Measurements from ENCODE around the gene KLK6.

Gene KLK6

GRCh38 chr19:50969413-50969760, at the start of gene KLK6:
KLK6 (minus strand) TSS chr19:50969591; CDS start chr19:50968104, 1,487 bp downstream.
- FAIRE-seq = no peak

DNA sequence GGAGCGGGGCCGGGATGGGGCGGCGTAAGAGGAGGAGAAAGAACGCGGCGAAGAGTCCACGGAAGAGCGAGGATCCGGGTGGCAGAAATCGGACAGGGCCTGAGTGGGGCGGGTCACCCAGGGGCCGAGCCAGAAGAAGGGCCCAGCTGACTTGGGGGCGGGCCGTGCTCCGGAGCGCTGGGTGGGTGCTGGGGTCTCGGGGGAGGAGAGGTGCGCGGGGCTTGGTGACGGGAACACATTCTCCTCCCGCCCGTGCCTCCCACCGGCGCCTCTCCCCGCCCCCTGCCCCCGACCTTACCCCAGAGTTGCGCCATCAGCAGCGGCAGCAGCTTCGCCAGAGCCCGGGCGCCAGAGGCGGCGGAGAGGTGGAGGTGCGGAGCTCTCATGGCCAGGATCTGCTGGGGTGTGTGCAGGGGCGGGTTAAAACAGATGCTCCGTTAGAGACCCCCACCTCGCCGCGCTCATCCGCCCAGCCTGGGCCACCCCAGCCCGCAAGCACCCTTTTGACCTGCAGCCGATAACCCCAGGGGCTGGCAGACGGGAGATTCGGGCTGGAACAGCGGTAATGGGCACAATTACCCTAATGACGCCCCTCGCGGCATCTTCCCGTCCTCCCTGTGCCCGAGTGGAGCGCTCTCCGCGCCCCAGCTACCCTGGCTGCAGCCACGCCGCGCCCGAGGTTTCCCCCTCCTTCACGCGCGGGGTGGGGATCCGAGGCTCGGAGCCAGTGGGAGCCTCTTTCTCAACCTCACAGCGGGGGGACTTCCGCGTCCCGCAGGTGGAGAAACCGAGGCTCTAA, 49.6 kb upstream of the KLK6 start:
- FAIRE-seq = no peak

DNA sequence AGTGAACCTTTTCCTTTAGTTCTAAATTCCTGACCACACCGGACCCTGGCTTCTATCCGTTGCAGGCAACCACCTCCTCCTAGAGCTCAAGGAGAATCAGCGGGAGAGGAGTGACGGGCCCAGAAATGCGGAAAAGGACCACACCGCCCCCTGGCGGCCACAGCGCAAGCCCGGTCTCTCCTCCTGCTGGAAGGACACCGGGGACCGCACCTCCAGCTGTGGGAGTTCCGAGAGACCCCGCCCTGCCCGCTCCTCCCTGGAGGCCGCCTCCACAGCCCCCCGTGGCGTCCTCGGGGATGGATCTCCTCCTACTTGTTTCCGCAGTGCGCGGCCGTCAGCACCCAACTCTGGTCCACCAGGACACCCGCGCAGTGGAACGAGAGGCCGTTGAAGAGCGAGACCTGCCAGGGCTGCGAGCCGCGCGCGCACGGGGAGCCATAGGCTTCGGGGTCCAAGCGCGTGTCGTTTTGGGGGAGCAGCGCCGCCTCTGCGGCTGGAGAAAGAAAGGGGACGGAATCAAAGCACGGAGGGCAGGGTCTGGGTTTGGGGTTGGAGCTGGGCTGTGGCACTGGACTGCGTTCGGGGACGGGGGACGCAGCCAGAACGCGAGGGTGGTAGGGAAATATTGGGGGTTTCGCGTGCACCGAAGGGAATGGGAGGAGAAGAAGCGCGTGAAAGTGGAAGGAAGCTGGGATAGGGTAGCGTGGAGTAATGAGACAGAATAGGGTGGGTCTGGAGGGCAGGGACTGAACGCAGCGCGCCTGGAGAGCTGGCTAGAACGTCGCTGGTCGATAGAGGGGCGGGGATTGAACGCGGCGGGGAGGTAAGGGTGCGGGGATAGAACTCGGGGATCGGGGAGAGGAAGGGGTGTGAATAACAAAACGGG, 47.6 kb upstream of the KLK6 start:
- FAIRE-seq = no peak

- FAIRE-seq = no peak
Observed at GRCh38 chr19:51015691-51016267, 46.4 kb upstream of the KLK6 start.

DNA sequence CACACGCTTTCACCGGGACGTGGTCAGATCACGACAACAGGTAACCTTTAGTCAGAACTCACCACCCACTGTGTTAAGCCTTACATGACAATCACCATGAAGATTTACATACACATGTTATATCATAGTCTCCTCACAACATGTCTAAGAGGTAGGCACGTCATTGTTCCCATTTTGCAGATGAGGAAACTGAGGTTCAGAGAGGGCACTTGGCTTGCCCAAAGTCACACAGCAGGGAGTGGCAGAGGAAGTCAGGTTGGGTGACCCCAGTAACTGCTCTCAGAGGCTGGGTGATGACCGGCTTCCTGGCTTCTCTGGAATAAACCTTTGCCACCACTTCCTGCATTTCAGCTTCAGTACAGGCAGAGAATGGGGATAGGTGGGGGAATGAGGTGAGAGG, 44.9 kb upstream of the KLK6 start:
- FAIRE-seq = no peak

DNA sequence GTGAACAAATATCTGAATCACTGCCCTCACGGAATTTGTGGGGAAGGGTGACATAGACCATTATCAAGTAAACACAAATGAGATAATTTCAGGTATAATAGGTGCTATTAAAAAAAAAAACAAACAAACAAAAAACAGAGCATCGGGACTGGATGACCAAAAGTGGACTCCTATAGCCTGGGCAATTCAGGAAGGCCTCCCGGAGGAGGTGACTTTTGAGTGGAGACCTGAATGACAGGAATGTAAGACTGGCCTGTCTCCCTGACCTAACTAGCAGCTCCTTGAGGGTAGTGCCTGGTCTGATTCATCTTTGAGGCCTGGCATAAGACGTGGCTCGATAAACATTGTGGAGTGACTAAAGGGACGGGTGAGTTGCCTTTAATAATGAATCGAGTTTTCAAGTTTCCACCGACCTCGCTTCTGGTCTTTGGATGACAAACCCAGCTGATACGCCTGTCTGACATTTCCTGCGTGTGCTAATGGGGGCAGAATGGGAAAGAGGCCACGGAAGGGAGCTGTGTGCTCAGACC, 43.3 kb upstream of the KLK6 start:
- no peak for FAIRE-seq

GRCh38 chr19:51010066-51010795, 40.8 kb upstream of the KLK6 start:
- FAIRE-seq = no peak

- FAIRE-seq = no peak
Observed at GRCh38 chr19:51009061-51009891, 39.9 kb upstream of the KLK6 start.

GRCh38 chr19:51007488-51007887, 38.1 kb upstream of the KLK6 start:
- no peak for FAIRE-seq

- no peak for FAIRE-seq
Observed at GRCh38 chr19:51006406-51006805, 37.0 kb upstream of the KLK6 start.

- FAIRE-seq = no peak
Observed at GRCh38 chr19:51005248-51005647, 35.9 kb upstream of the KLK6 start.

GRCh38 chr19:51003316-51003715, 33.9 kb upstream of the KLK6 start:
- no peak for FAIRE-seq

DNA sequence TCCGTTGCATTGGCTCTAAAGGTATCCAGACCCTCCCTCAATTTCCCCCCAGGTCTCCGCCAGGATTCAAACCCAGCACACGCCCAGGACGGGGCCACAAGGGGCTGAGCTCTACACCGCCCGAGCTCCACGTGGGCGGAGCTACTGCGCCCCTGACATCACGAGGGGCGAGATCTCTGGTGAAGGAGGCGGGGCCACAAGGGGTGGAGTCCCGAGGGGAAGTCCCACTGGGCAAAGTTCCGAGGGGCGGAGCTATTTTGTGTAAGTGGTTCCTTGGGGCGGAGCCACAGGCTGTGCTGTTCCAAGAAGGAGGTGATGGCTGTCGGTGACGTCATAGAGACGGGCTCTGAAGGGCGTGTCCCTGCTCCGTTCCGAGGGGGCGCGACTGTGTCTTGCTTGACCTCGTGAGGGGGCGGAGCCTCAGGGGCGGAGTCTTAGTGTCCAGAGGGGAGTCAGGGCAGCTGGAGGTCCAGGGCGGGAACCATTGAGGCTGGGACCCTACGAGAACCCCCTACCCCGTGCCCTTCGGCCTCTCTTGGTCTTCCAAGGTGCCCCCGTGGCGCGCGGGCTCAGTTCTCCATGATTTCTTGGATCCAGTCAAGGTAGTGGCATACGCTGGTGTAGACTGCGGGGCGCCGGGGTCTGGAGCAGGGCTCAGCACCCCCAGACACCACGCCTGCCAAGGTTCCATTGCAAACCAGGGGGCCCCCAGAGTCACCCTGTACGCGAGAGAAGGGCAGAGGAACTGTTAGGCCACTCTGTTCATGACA, 33.3 kb upstream of the KLK6 start:
- FAIRE-seq = no peak

DNA sequence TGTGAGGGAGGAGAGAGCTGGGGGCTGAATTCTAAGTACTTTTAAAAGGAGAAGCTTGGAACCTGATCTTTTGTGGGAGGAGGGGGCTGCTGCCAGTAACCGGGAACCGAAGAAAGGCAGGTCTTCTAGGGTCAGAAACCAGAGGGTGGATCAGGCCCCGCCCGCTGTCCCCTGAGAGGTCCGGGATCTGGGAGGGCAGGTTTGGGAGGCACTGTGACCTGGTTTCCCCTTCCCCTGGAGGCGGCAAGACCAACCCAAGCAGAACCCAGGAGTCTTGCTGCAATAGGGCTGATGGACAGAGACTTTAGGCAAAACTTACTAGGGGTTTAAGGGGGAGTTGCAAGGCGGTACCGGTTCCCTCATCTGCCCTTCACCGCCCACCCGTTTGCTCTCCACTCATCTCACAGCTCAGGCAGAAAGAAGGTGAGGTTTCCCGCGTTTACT, 32.7 kb upstream of the KLK6 start:
- FAIRE-seq = no peak

GRCh38 chr19:51001515-51001914, 32.1 kb upstream of the KLK6 start, which contains the start of gene KLK8:
KLK8 (minus strand) TSS chr19:51001604; CDS start chr19:51001167, 437 bp downstream.
- FAIRE-seq = no peak

DNA sequence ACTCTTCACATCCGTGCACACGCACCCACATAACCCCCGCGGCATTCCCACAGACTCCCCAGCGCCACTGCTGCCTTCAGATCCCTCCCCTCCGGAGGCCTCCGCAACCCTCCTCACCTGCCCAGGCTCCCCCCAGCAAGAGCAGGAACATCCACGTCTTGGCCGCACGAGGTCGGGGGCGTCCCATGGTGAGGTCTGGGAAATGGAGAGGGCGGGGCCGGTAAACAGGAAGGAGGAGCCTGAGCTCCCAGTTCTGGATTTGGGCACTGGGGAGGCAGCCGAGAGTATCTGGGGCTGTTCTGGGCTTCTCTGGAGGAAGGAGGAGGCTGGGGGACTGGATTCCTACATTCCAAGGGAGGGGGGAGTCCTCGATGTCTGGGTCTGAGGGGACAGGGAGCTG, 31.6 kb upstream of the KLK6 start:
- FAIRE-seq = no peak

- no peak for FAIRE-seq
Observed at GRCh38 chr19:51000426-51000825, 31.0 kb upstream of the KLK6 start.

DNA sequence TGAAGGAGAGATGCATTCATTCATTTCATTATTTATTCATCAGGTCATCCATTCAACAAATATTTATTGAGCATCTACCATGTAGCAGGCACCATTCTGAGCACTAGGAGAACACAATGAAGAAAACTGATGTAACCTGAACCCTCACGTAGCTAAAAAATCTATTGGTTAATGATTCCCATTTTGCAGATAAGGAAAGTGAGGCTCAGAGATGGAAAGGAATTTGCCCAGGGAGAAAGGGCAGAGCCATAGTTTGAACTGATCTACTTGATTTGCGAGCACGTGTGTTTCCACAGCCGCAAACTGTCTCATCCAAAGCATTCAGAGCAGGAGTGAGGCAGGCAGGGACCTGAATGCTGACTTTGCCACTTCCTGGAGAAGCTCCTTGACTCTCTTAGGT, 29.3 kb upstream of the KLK6 start:
- no peak for FAIRE-seq

GRCh38 chr19:50998061-50998460, 28.7 kb upstream of the KLK6 start:
- no peak for FAIRE-seq

- no peak for FAIRE-seq
Observed at GRCh38 chr19:50994129-50994528, 24.7 kb upstream of the KLK6 start.

- no peak for FAIRE-seq
Observed at GRCh38 chr19:50992666-50993035, 23.3 kb upstream of the KLK6 start.

Data from colon (tissue), 2 donors.